HepG2 (cell line): Measurements from ENCODE around the gene NDUFS2. TPM values are rescaled to one million over a fixed set of nuclear protein-coding genes. Genes with fewer than 3 reads are reported as not detected.

Source experiments
- ATAC-seq: fragments of 200-7000 bp; cut with Tn5 transposase; 3 replicates; pipeline ENCODE4 v1.9.1; 2020; ENCODE audit warnings: mild to moderate bottlenecking, moderate library complexity
- BruUV-seq: library from RNA; stranded (reverse); fragments of 400-500 nt; replicated peaks from 2 replicates; lab custom pipeline; 2021; lab: Mats Ljungman, UMichigan
- CTCF ChIA-PET: fragments of 300-600 bp; formaldehyde crosslinking; extraction: SDS; loops from one replicate; lab custom pipeline; 2021; ENCODE audit warnings: low total read pairs, inconsistent platforms, low intra/inter-chr PET ratio; lab: Yijun Ruan, JAX
- POLR2A ChIA-PET: fragments of 350-600 bp; sonication (Branson Sonifier 250); formaldehyde crosslinking; loops from one replicate; lab custom pipeline; 2020; ENCODE audit warnings: antibody characterized with exemption, inconsistent platforms; lab: Yijun Ruan, JAX
- DNase-seq: peaks from one replicate; pipeline ENCODE4 v3.0.0-alpha.2; 2015; ENCODE audit warnings: low spot score
- FAIRE-seq: peaks from 3 replicates; lab custom pipeline; 2011; peaks lifted over from hg19 to GRCh38; lab: Jason Lieb, UNC
- H2AFZ ChIP-seq: one replicate; pipeline ENCODE4 v1.6.1; 2011; ENCODE audit warnings: low read length, inconsistent platforms
- H3K27ac ChIP-seq: fragments of 300-600 bp; 3 replicates; pipeline ENCODE4 v1.8.0; 2011; ENCODE audit warnings: mixed run types, mild to moderate bottlenecking, mixed read lengths, low read length, inconsistent platforms; ENCODE audit not compliant: insufficient read depth; ENCODE audit errors: extremely low read length
- H3K27me3 ChIP-seq, 2 experiments: fragments of 200-600 bp in 1 of 2; 2 replicates in 1 of 2; 3 replicates in 1 of 2; pipeline versions ENCODE4 v1.6.0 to v1.8.0; 2011; ENCODE audit warnings: low read length in 2 of 2, mild to moderate bottlenecking in 2 of 2, moderate library complexity in 2 of 2, inconsistent platforms in 1 of 2; ENCODE audit not compliant: insufficient read depth in 2 of 2, control insufficient read depth in 1 of 2
- H3K36me3 ChIP-seq, 2 experiments: fragments of 200-600 bp in 1 of 2; replicated peaks in 1 of 2; 2 replicates in 1 of 2; 3 replicates in 1 of 2; pipeline versions ENCODE4 v1.5.1 to v1.8.0; 2011; ENCODE audit warnings: low read length in 2 of 2, inconsistent platforms in 1 of 2; ENCODE audit not compliant: insufficient read depth in 2 of 2, control insufficient read depth in 1 of 2
- H3K4me1 ChIP-seq: 2 replicates; pipeline ENCODE4 v1.5.1; 2012; ENCODE audit warnings: low read length, inconsistent platforms; ENCODE audit not compliant: insufficient read depth
- H3K4me2 ChIP-seq: 2 replicates; pipeline ENCODE4 v1.6.0; 2011; ENCODE audit warnings: low read depth, low read length, inconsistent platforms
- H3K4me3 ChIP-seq, 3 experiments: fragments of 200-600 bp in 1 of 3; sonication (generic), shearing (Covaris generic) in 1 of 3; replicated peaks in 1 of 3; 2 replicates each; pipeline ENCODE4 v1.5.1; 2011 to 2016; ENCODE audit warnings: low read length in 3 of 3, inconsistent platforms in 2 of 3, low read depth in 2 of 3, mild to moderate bottlenecking in 2 of 3, control low read depth in 1 of 3, mixed read lengths in 1 of 3; ENCODE audit not compliant: insufficient read depth in 1 of 3
- H3K79me2 ChIP-seq: one replicate; pipeline ENCODE4 v1.6.1; 2011; ENCODE audit warnings: low read length, inconsistent platforms; ENCODE audit not compliant: insufficient read depth
- H3K9ac ChIP-seq: 2 replicates; pipeline ENCODE4 v1.6.0; 2011; ENCODE audit warnings: mild to moderate bottlenecking, low read depth, low read length, inconsistent platforms; ENCODE audit not compliant: insufficient read depth
- H3K9me3 ChIP-seq: 2 replicates; pipeline ENCODE4 v1.5.1; 2012; ENCODE audit warnings: mild to moderate bottlenecking, low read length
- H4K20me1 ChIP-seq: 2 replicates; pipeline ENCODE4 v1.6.0; 2011; ENCODE audit warnings: inconsistent platforms, mild to moderate bottlenecking, low read length, moderate library complexity; ENCODE audit not compliant: insufficient read depth
- AKAP8 ChIP-seq: sonication (generic); formaldehyde crosslinking; IDR thresholded peaks from 2 replicates; pipeline ENCODE4 v1.5.1; 2020; ENCODE audit warnings: mild to moderate bottlenecking, missing genetic modification reagents
- ATF5 ChIP-seq: sonication (generic); formaldehyde crosslinking; IDR thresholded peaks from 2 replicates; pipeline ENCODE4 v1.4.0; 2020; ENCODE audit warnings: mild to moderate bottlenecking, low read depth, missing genetic modification reagents
- CHCHD3 ChIP-seq: sonication (generic); formaldehyde crosslinking; IDR thresholded peaks from 2 replicates; pipeline ENCODE4 v1.8.0; 2022; ENCODE audit warnings: mild to moderate bottlenecking, missing genetic modification reagents, moderate library complexity
- GLMP ChIP-seq: sonication (generic); formaldehyde crosslinking; IDR thresholded peaks from 2 replicates; pipeline ENCODE4 v1.9.0; 2021; ENCODE audit warnings: missing genetic modification reagents, mild to moderate bottlenecking, borderline replicate concordance
- PCBP2 ChIP-seq: fragments of 200-400 bp; formaldehyde crosslinking; optimal IDR thresholded peaks from 2 replicates; pipeline ENCODE3; 2018; ENCODE audit warnings: low read length, low read depth; ENCODE audit not compliant: poor library complexity, severe bottlenecking
- SOX13 ChIP-seq, 3 experiments: fragments of 450-650 bp in 1 of 3; sonication (generic) in 1 of 3; formaldehyde crosslinking in 1 of 3; IDR thresholded peaks in 2 of 3; conservative IDR thresholded peaks in 1 of 3; 2 replicates each; pipeline versions ENCODE4 v1.5.0 to v1.6.1; 2016 to 2020; ENCODE audit warnings: antibody characterized with exemption in 1 of 3, mild to moderate bottlenecking in 1 of 3, missing compliant biosample characterization in 1 of 3, missing genetic modification reagents in 1 of 3, moderate library complexity in 1 of 3
- SRF ChIP-seq: IDR thresholded peaks from 2 replicates; pipeline ENCODE4 v1.6.1; 2011; ENCODE audit warnings: mild to moderate bottlenecking, low read depth, low read length, moderate library complexity
- ZC3H4 ChIP-seq: sonication (generic); formaldehyde crosslinking; IDR thresholded peaks from 2 replicates; pipeline ENCODE4 v1.4.0; 2020; ENCODE audit warnings: missing genetic modification reagents, borderline replicate concordance
- ZFAT ChIP-seq: sonication (generic); formaldehyde crosslinking; conservative IDR thresholded peaks from 2 replicates; pipeline ENCODE4 v1.8.1; 2023; ENCODE audit warnings: missing genetic modification reagents, inconsistent platforms
- ZFX ChIP-seq: sonication (generic); formaldehyde crosslinking; IDR thresholded peaks from 2 replicates; pipeline ENCODE4 v1.4.0; 2020; ENCODE audit warnings: mild to moderate bottlenecking, low read depth, missing genetic modification reagents, moderate library complexity
- ZFY ChIP-seq: sonication (generic); formaldehyde crosslinking; IDR thresholded peaks from 2 replicates; pipeline ENCODE4 v1.4.0; 2020; ENCODE audit warnings: missing genetic modification reagents
- ZNF605 ChIP-seq: sonication (generic); formaldehyde crosslinking; IDR thresholded peaks from 2 replicates; pipeline ENCODE4 v1.8.0; 2022; ENCODE audit warnings: mild to moderate bottlenecking, missing genetic modification reagents
- WGBS: methylation state at CpG from one replicate; pipeline ENCODE4 v1.1.6; 2017; ENCODE audit warnings: low lambda C conversion rate; 5-methylcytosine and 5-hydroxymethylcytosine counted together
- in situ Hi-C: cut with HindIII; loops from 2 replicates; pipeline ENCODE4 v1.10.0; 2017; ENCODE audit warnings: low pct_unique_long_range_greater_than_20kb; ENCODE audit not compliant: extremely low pct_ligation_motif_present
- intact Hi-C: fragments of 100-400 bp; cut with micrococcal nuclease; formaldehyde crosslinking; loops from one replicate; pipeline ENCODE4 v1.10.0; 2022; ENCODE audit not compliant: unreplicated experiment
- polyA plus RNA-seq, 8 experiments: library from polyadenylated mRNA; depleted of rRNA in 3 of 8; stranded (reverse) in 7 of 8; unstranded in 1 of 8; fragments of >200 nt; fragmentation: Illumina TruSeq in 4 of 8; extraction: Trizol in 4 of 8; gene quantifications; 2 replicates each; pipeline versions ENCODE4 v1.2.1 to v1.2.3, GENCODE V29; 2011 to 2016; ENCODE audit warnings: low read depth in 4 of 8, missing spikeins in 1 of 8, mixed read lengths in 1 of 8; ENCODE audit not compliant: insufficient read depth in 1 of 8
- total RNA-seq, 5 experiments: library from RNA; depleted of rRNA; stranded (reverse); fragments of >200 nt; fragmentation: Illumina TruSeq; extraction: Trizol; gene quantifications; 2 replicates each; pipeline ENCODE4 v1.2.3, GENCODE V29; 2016; ENCODE audit warnings: low read depth in 1 of 5
- TF ChIP-seq, protein P1 (sequence below): sonication (generic); formaldehyde crosslinking; IDR thresholded peaks from 2 replicates; pipeline ENCODE4 v1.4.0; 2020; ENCODE audit warnings: missing genetic modification reagents

Gene NDUFS2
- total and polyA plus RNA-seq, 2 of the 13 experiments (the other 11 are each of a cell fraction or from before 2014, with no cell fraction given) = 89.9 to 118 TPM

- 89% methylated on average over 12 of the region's 13 CpGs for WGBS
- no peaks in the 10 kb centered on the region for H3K9me3 ChIP-seq
- H3K36me3 ChIP-seq = peaks cover 1 to 27% of the 10 kb centered on the region in 2 experiments; a peak in 4 of 5 replicates
- in situ Hi-C loops (no loop called here), intact Hi-C loops (no loop called here)
- no peak for DNase-seq
- CTCF ChIA-PET = no interaction called here
- TSS peak; percentile 77 for BruUV-seq
- peaks cover 22% of the 10 kb centered on the region for H3K79me2 ChIP-seq
- H2AFZ ChIP-seq = peak overlapping the region; percentile 37
- no peaks in the 10 kb centered on the region for H4K20me1 ChIP-seq
- H3K4me2 ChIP-seq = peak overlapping the region; percentile 98
- no peaks in the 10 kb centered on the region; a peak in 1 of 5 replicates for H3K27me3 ChIP-seq
- peak overlapping the region; percentile 70 for H3K27ac ChIP-seq
- no peak for FAIRE-seq
- ATAC-seq = peak; percentile 5; the same call in 2 of the 3 replicates
- H3K9ac ChIP-seq = peak overlapping the region; percentile 90
- H3K4me1 ChIP-seq = peaks cover 85% of the 10 kb centered on the region
- POLR2A ChIA-PET = interaction anchor here (0.7 to 13.8 kb wide), 17 partner anchors 21 to 199 kb away, joined by 3 to 357 read pairs (median 7); partner anchors contain the start of genes APOA2, CFAP126, DEDD and PCP4L1
- H3K4me3 ChIP-seq = peak overlapping the region; percentile 41 to 85 (median 48); a peak in 5 of 6 replicates
- TF ChIP-seq ATF5 (CRISPR knock-in tag) = no peak
- TF ChIP-seq ZFY (CRISPR knock-in tag) = peak; percentile 23; the same call in 1 of the 2 replicates
- peak; percentile 22; the same call in 1 of the 2 replicates for TF ChIP-seq ZFX (CRISPR knock-in tag)
- TF ChIP-seq PCBP2 = no peak
- TF ChIP-seq GLMP (CRISPR knock-in tag) = no peak
- TF ChIP-seq, protein P1, sequence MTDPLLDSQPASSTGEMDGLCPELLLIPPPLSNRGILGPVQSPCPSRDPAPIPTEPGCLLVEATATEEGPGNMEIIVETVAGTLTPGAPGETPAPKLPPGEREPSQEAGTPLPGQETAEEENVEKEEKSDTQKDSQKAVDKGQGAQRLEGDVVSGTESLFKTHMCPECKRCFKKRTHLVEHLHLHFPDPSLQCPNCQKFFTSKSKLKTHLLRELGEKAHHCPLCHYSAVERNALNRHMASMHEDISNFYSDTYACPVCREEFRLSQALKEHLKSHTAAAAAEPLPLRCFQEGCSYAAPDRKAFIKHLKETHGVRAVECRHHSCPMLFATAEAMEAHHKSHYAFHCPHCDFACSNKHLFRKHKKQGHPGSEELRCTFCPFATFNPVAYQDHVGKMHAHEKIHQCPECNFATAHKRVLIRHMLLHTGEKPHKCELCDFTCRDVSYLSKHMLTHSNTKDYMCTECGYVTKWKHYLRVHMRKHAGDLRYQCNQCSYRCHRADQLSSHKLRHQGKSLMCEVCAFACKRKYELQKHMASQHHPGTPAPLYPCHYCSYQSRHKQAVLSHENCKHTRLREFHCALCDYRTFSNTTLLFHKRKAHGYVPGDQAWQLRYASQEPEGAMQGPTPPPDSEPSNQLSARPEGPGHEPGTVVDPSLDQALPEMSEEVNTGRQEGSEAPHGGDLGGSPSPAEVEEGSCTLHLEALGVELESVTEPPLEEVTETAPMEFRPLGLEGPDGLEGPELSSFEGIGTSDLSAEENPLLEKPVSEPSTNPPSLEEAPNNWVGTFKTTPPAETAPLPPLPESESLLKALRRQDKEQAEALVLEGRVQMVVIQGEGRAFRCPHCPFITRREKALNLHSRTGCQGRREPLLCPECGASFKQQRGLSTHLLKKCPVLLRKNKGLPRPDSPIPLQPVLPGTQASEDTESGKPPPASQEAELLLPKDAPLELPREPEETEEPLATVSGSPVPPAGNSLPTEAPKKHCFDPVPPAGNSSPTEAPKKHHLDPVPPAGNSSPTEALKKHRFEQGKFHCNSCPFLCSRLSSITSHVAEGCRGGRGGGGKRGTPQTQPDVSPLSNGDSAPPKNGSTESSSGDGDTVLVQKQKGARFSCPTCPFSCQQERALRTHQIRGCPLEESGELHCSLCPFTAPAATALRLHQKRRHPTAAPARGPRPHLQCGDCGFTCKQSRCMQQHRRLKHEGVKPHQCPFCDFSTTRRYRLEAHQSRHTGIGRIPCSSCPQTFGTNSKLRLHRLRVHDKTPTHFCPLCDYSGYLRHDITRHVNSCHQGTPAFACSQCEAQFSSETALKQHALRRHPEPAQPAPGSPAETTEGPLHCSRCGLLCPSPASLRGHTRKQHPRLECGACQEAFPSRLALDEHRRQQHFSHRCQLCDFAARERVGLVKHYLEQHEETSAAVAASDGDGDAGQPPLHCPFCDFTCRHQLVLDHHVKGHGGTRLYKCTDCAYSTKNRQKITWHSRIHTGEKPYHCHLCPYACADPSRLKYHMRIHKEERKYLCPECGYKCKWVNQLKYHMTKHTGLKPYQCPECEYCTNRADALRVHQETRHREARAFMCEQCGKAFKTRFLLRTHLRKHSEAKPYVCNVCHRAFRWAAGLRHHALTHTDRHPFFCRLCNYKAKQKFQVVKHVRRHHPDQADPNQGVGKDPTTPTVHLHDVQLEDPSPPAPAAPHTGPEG (CRISPR knock-in tag) = 0 out of 2 replicates have a peak, but pooled peaks have one; percentile 27
- no peak for TF ChIP-seq ZFAT
- TF ChIP-seq ZC3H4 (CRISPR knock-in tag) = peak; percentile 26; the same call in 1 of the 2 replicates
- TF ChIP-seq ZNF605 (CRISPR knock-in tag) = peak; percentile 60; the same call in 1 of the 2 replicates
- TF ChIP-seq SOX13 (IDR thresholded peaks at IDR 0.05) = no peak
- TF ChIP-seq SOX13 (CRISPR knock-in tag; conservative IDR thresholded peaks at IDR 0.05 in 1 of 2, IDR thresholded peaks at IDR 0.05 in 1 of 2) = peak in 1 of 2 experiments; percentile 39; a peak in 1 of 4 replicates
- no peak for TF ChIP-seq SRF
- 0 out of 2 replicates have a peak, but pooled peaks have one; percentile 71 for TF ChIP-seq CHCHD3
- 0 out of 2 replicates have a peak, but pooled peaks have one; percentile 31 for TF ChIP-seq AKAP8 (CRISPR knock-in tag)
Observed at GRCh38 chr1:161200992-161201835, 953 bp upstream of the NDUFS2 start.
